Astrocyte of the spinal cord (primary cell): ENCODE results near the gene IL1RAPL2.

Source experiments
- DNase-seq: peaks from one replicate; pipeline ENCODE4 v3.0.0; 2011; ENCODE audit warnings: low read depth, low spot score
- H3K4me3 ChIP-seq: 2 replicates; pipeline ENCODE4 v1.5.1; 2011; ENCODE audit warnings: low read depth, mild to moderate bottlenecking, low read length, moderate library complexity
- CTCF ChIP-seq: IDR thresholded peaks from 2 replicates; pipeline ENCODE4 v1.5.1; 2012; ENCODE audit warnings: low read depth, mild to moderate bottlenecking, low read length, inconsistent platforms
- in situ Hi-C: cut with HindIII; loops from 2 replicates; pipeline ENCODE4 v1.10.0; 2017; ENCODE audit warnings: low sequenced_read_pairs

IL1RAPL2 gene

GRCh38 chrX:105150036-105150435, 584.0 kb downstream of the IL1RAPL2 start:
- no peak for TF ChIP-seq CTCF
- no peak for DNase-seq
- no peak overlapping the region for H3K4me3 ChIP-seq
- in situ Hi-C loops = no loop called here

GRCh38 chrX:105150557-105150956, 584.6 kb downstream of the IL1RAPL2 start:
- in situ Hi-C loops = no loop called here
- no peak for TF ChIP-seq CTCF
- DNase-seq = no peak
- H3K4me3 ChIP-seq = no peak overlapping the region

GRCh38 chrX:105167233-105167632, 601.2 kb downstream of the IL1RAPL2 start:
- DNase-seq = no peak
- H3K4me3 ChIP-seq = no peak overlapping the region
- TF ChIP-seq CTCF = no peak
- in situ Hi-C loops = no loop called here

GRCh38 chrX:105168577-105168976, 602.6 kb downstream of the IL1RAPL2 start:
- no peak overlapping the region for H3K4me3 ChIP-seq
- DNase-seq = no peak
- in situ Hi-C loops = no loop called here
- TF ChIP-seq CTCF = no peak

- DNase-seq = no peak
- H3K4me3 ChIP-seq = no peak overlapping the region
- no peak for TF ChIP-seq CTCF
- in situ Hi-C loops = no loop called here
These were observed 607.1 kb downstream of the IL1RAPL2 start for GRCh38 chrX:105173071-105173470.

- no peak for DNase-seq
- H3K4me3 ChIP-seq = no peak overlapping the region
- no peak for TF ChIP-seq CTCF
- in situ Hi-C loops = no loop called here
These were observed 613.6 kb downstream of the IL1RAPL2 start for GRCh38 chrX:105179644-105180043.

- DNase-seq = no peak
- in situ Hi-C loops = no loop called here
These were observed 623.1 kb downstream of the IL1RAPL2 start for GRCh38 chrX:105189093-105189492.

More at GRCh38 chrX:105189093-105189492, 623.1 kb downstream of the IL1RAPL2 start:
- H3K4me3 ChIP-seq = no peak overlapping the region
- TF ChIP-seq CTCF = no peak
